Mesenchymal stem cell (in vitro differentiated cells and primary cell): ENCODE measurements around the gene IPPK.
A peak's percentile ranks its signal among the peaks of the same experiment; 100 is the strongest.

Experiments
- DNase-seq: peaks from one replicate; pipeline ENCODE4 v3.0.0-alpha.2; 2013
- H2AFZ ChIP-seq: one replicate; pipeline ENCODE4 v1.6.1; 2013; ENCODE audit warnings: low read depth, mild to moderate bottlenecking, control low read depth, inconsistent platforms, low read length, moderate library complexity
- H2AK5ac ChIP-seq: 2 replicates; pipeline ENCODE4 v1.6.1; 2013; ENCODE audit warnings: low read length, moderate library complexity, mild to moderate bottlenecking, inconsistent platforms; ENCODE audit not compliant: severe bottlenecking
- H2BK120ac ChIP-seq: one replicate; pipeline ENCODE4 v1.6.1; 2013; ENCODE audit warnings: low read depth, mild to moderate bottlenecking, inconsistent platforms, low read length, moderate library complexity
- H2BK12ac ChIP-seq, 2 experiments: one replicate each; pipeline ENCODE4 v1.6.1; 2013; ENCODE audit warnings: inconsistent platforms in 2 of 2, low read length in 2 of 2, mild to moderate bottlenecking in 2 of 2, moderate library complexity in 2 of 2, control low read depth in 1 of 2
- H2BK15ac ChIP-seq: one replicate; pipeline ENCODE4 v1.6.1; 2013; ENCODE audit warnings: mild to moderate bottlenecking, low read depth, inconsistent platforms; ENCODE audit not compliant: poor library complexity, severe bottlenecking
- H2BK5ac ChIP-seq: 2 replicates; pipeline ENCODE4 v1.6.1; 2013; ENCODE audit warnings: low read depth, mild to moderate bottlenecking, low read length, control low read depth, inconsistent platforms; ENCODE audit not compliant: poor library complexity, severe bottlenecking
- H3K14ac ChIP-seq, 2 experiments: one replicate each; pipeline ENCODE4 v1.6.1; 2013; ENCODE audit warnings: inconsistent platforms in 2 of 2, low read length in 2 of 2, control low read depth in 1 of 2, mild to moderate bottlenecking in 1 of 2, moderate library complexity in 1 of 2
- H3K18ac ChIP-seq, 2 experiments: one replicate each; pipeline ENCODE4 v1.6.1; 2013; ENCODE audit warnings: inconsistent platforms in 2 of 2, low read length in 2 of 2, control low read depth in 1 of 2, low read depth in 1 of 2, mild to moderate bottlenecking in 1 of 2
- H3K23ac ChIP-seq, 2 experiments: one replicate each; pipeline ENCODE4 v1.6.1; 2013; ENCODE audit warnings: inconsistent platforms in 2 of 2, low read length in 2 of 2, mild to moderate bottlenecking in 2 of 2, moderate library complexity in 2 of 2, control low read depth in 1 of 2
- H3K27ac ChIP-seq: 2 replicates; pipeline ENCODE4 v1.5.1; 2013; ENCODE audit warnings: mild to moderate bottlenecking, moderate library complexity, low read length, control low read depth, inconsistent platforms; ENCODE audit not compliant: poor library complexity, severe bottlenecking
- H3K27me3 ChIP-seq, 2 experiments: 2 replicates each; pipeline versions ENCODE4 v1.6.1 to v1.7.0; 2013; ENCODE audit warnings: low read length in 2 of 2, mild to moderate bottlenecking in 2 of 2, moderate library complexity in 2 of 2, control low read depth in 1 of 2, inconsistent platforms in 1 of 2; ENCODE audit not compliant: control insufficient read depth in 1 of 2, insufficient read depth in 1 of 2
- H3K36me3 ChIP-seq, 2 experiments: 2 replicates each; pipeline versions ENCODE4 v1.6.1 to v1.7.0; 2013; ENCODE audit warnings: low read length in 2 of 2, control low read depth in 1 of 2, inconsistent platforms in 1 of 2, low read depth in 1 of 2, mild to moderate bottlenecking in 1 of 2; ENCODE audit not compliant: insufficient read depth in 2 of 2, control insufficient read depth in 1 of 2
- H3K4ac ChIP-seq, 2 experiments: one replicate each; pipeline ENCODE4 v1.6.1; 2013; ENCODE audit warnings: inconsistent platforms in 2 of 2, low read length in 2 of 2, mild to moderate bottlenecking in 2 of 2, moderate library complexity in 2 of 2, control low read depth in 1 of 2, low read depth in 1 of 2
- H3K4me1 ChIP-seq: 2 replicates; pipeline ENCODE4 v1.6.1; 2013; ENCODE audit warnings: low read depth, low read length, control low read depth; ENCODE audit not compliant: control insufficient read depth, insufficient read depth
- H3K4me2 ChIP-seq: 2 replicates; pipeline ENCODE4 v1.6.1; 2013; ENCODE audit warnings: low read length, mild to moderate bottlenecking, inconsistent platforms; ENCODE audit not compliant: poor library complexity, severe bottlenecking
- H3K4me3 ChIP-seq, 2 experiments: 2 replicates each; pipeline versions ENCODE4 v1.5.1 to v1.7.0; 2013; ENCODE audit warnings: low read length in 2 of 2, mild to moderate bottlenecking in 2 of 2, control low read depth in 1 of 2, low read depth in 1 of 2; ENCODE audit not compliant: insufficient read depth in 1 of 2
- H3K79me1 ChIP-seq: replicated peaks from 2 replicates; pipeline ENCODE4 v1.6.1; 2013; ENCODE audit warnings: mild to moderate bottlenecking, control low read depth, low read length, inconsistent platforms; ENCODE audit not compliant: poor library complexity, severe bottlenecking
- H3K9ac ChIP-seq: 2 replicates; pipeline ENCODE4 v1.7.0; 2013; ENCODE audit warnings: mild to moderate bottlenecking, low read length, moderate library complexity
- H3K9me3 ChIP-seq: 2 replicates; pipeline ENCODE4 v1.7.0; 2013; ENCODE audit warnings: mild to moderate bottlenecking, low read length; ENCODE audit not compliant: control insufficient read depth
- H4K8ac ChIP-seq: one replicate; pipeline ENCODE4 v1.6.1; 2013; ENCODE audit warnings: inconsistent platforms, mild to moderate bottlenecking, low read length, moderate library complexity
- H4K91ac ChIP-seq: one replicate; pipeline ENCODE4 v1.6.1; 2013; ENCODE audit warnings: mild to moderate bottlenecking, low read length, inconsistent platforms
- WGBS: methylation state at CpG from one replicate; pipeline ENCODE4 v1.1.7; 2013; ENCODE audit warnings: mixed read lengths; 5-methylcytosine and 5-hydroxymethylcytosine counted together

IPPK gene

GRCh38 chr9:92663951-92664350 is 6.0 kb downstream of the IPPK start:
- Histone ChIP-seq H3K79me1 (peaks cover 28% of the 10 kb centered on the region), H3K4ac (no peak overlapping the region), H3K27ac (no peak overlapping the region), H3K4me1 (peaks cover 35% of the 10 kb centered on the region), H3K14ac (no peak overlapping the region), H3K4me3 (no peak overlapping the region), H3K9me3 (no peaks in the 10 kb centered on the region), H3K36me3 (peaks cover 38 to 43% of the 10 kb centered on the region in 2 experiments), H2BK5ac (no peak overlapping the region), H3K27me3 (no peaks in the 10 kb centered on the region), H2AK5ac (peak overlapping the region; percentile 9), H2BK15ac (no peak overlapping the region), H3K23ac (no peak overlapping the region), H3K4me2 (no peak overlapping the region), H3K18ac (no peak overlapping the region), H2BK12ac (no peak overlapping the region), H2AFZ (no peak overlapping the region), H2BK120ac (no peak overlapping the region), H4K91ac (no peak overlapping the region), H4K8ac (no peak overlapping the region), H3K9ac (no peak overlapping the region)
- 94% methylated on average over 10 of the region's 10 CpGs for WGBS
- DNase-seq: no peak

GRCh38 chr9:92663126-92663525 is 6.8 kb downstream of the IPPK start:
- Histone ChIP-seq H3K23ac (no peak overlapping the region), H3K27ac (no peak overlapping the region), H3K4ac (no peak overlapping the region), H3K27me3 (no peaks in the 10 kb centered on the region), H3K4me1 (peaks cover 33% of the 10 kb centered on the region), H3K36me3 (peaks cover 40 to 45% of the 10 kb centered on the region in 2 experiments), H3K18ac (no peak overlapping the region), H3K4me3 (no peak overlapping the region), H2AFZ (no peak overlapping the region), H2BK15ac (no peak overlapping the region), H2BK12ac (no peak overlapping the region), H2BK5ac (no peak overlapping the region), H2BK120ac (no peak overlapping the region), H4K8ac (no peak overlapping the region), H4K91ac (no peak overlapping the region), H3K4me2 (no peak overlapping the region), H3K9me3 (no peaks in the 10 kb centered on the region), H3K9ac (no peak overlapping the region), H3K79me1 (peaks cover 34% of the 10 kb centered on the region), H3K14ac (no peak overlapping the region), H2AK5ac (no peak overlapping the region)
- 100% methylated on average over 2 of the region's 3 CpGs for WGBS
- DNase-seq: no peak

- H3K27ac ChIP-seq: no peak overlapping the region
- no peak overlapping the region for H2AFZ ChIP-seq
- WGBS: 93% methylated on average over 4 of the region's 4 CpGs
- H3K4me1 ChIP-seq: peaks cover 32% of the 10 kb centered on the region
- H3K36me3 ChIP-seq: peaks cover 38 to 49% of the 10 kb centered on the region in 2 experiments
- no peak overlapping the region for H4K8ac ChIP-seq
- H2BK120ac ChIP-seq: no peak overlapping the region
- no peak overlapping the region for H4K91ac ChIP-seq
- no peak overlapping the region for H3K4ac ChIP-seq
- H2BK12ac ChIP-seq: no peak overlapping the region
- peaks cover 39% of the 10 kb centered on the region for H3K79me1 ChIP-seq
- H2AK5ac ChIP-seq: no peak overlapping the region
- no peaks in the 10 kb centered on the region for H3K27me3 ChIP-seq
- H3K18ac ChIP-seq: no peak overlapping the region
- H3K23ac ChIP-seq: no peak overlapping the region
- no peak overlapping the region for H2BK15ac ChIP-seq
- H3K9ac ChIP-seq: no peak overlapping the region
- H2BK5ac ChIP-seq: no peak overlapping the region
- no peak for DNase-seq
- H3K14ac ChIP-seq: no peak overlapping the region
- no peak overlapping the region for H3K4me2 ChIP-seq
- no peak overlapping the region for H3K4me3 ChIP-seq
- no peaks in the 10 kb centered on the region for H3K9me3 ChIP-seq
These were observed 8.2 kb downstream of the IPPK start for GRCh38 chr9:92661743-92662142.

- no peak overlapping the region for H2BK12ac ChIP-seq
- no peak overlapping the region for H4K91ac ChIP-seq
- no peak overlapping the region for H3K14ac ChIP-seq
- no peak overlapping the region for H4K8ac ChIP-seq
- no peak overlapping the region for H3K4me2 ChIP-seq
- H2BK5ac ChIP-seq: no peak overlapping the region
- no peak overlapping the region for H3K27ac ChIP-seq
- no peak overlapping the region for H3K4me3 ChIP-seq
- no peak overlapping the region for H2AK5ac ChIP-seq
- 90% methylated on average over 5 of the region's 5 CpGs for WGBS
- no peak overlapping the region for H2AFZ ChIP-seq
- H2BK15ac ChIP-seq: no peak overlapping the region
- no peak overlapping the region for H3K18ac ChIP-seq
- H3K27me3 ChIP-seq: no peaks in the 10 kb centered on the region
- DNase-seq: no peak
- H3K79me1 ChIP-seq: peaks cover 42% of the 10 kb centered on the region
- H3K9me3 ChIP-seq: no peaks in the 10 kb centered on the region
- H3K4me1 ChIP-seq: peaks cover 25% of the 10 kb centered on the region
- no peak overlapping the region for H2BK120ac ChIP-seq
- no peak overlapping the region for H3K9ac ChIP-seq
- H3K23ac ChIP-seq: no peak overlapping the region
- H3K4ac ChIP-seq: no peak overlapping the region
- peaks cover 36 to 46% of the 10 kb centered on the region in 2 experiments for H3K36me3 ChIP-seq
These were observed 8.8 kb downstream of the IPPK start for GRCh38 chr9:92661127-92661526.
